Smooth muscle cell (in vitro differentiated cells): ENCODE data around the gene CCDC73. TPM values are rescaled to one million over a fixed set of nuclear protein-coding genes. Genes with fewer than 3 reads are reported as not detected.
A peak's percentile ranks its signal among the peaks of the same experiment; 100 is the strongest.

Experiments
- DNase-seq: peaks from one replicate; lab custom pipeline; 2025; ENCODE audit not compliant: unreplicated experiment; lab: John Stamatoyannopoulos, UW
- H2AFZ ChIP-seq: fragments of 200-600 bp; sonication (generic); 2 replicates; pipeline ENCODE4 v1.6.0; 2016; ENCODE audit warnings: antibody characterized with exemption, low read depth, mild to moderate bottlenecking
- H3F3A ChIP-seq: fragments of 200-600 bp; sonication (generic); 2 replicates; pipeline ENCODE4 v1.6.0; 2017; ENCODE audit warnings: antibody characterized with exemption, low read depth
- H3K27ac ChIP-seq: fragments of 200-600 bp; sonication (generic); 2 replicates; pipeline ENCODE4 v1.5.1; 2016; ENCODE audit warnings: low read depth, mild to moderate bottlenecking
- H3K27me3 ChIP-seq: fragments of 200-600 bp; sonication (generic); 2 replicates; pipeline ENCODE4 v1.6.1; 2016; ENCODE audit warnings: low read depth, mild to moderate bottlenecking
- H3K36me3 ChIP-seq: fragments of 200-600 bp; sonication (generic); 2 replicates; pipeline ENCODE4 v1.5.1; 2016; ENCODE audit warnings: low read depth
- H3K4me1 ChIP-seq: fragments of 200-600 bp; sonication (generic); 2 replicates; pipeline ENCODE4 v1.5.1; 2016; ENCODE audit warnings: low read depth
- H3K4me2 ChIP-seq: fragments of 200-600 bp; sonication (generic); 2 replicates; pipeline ENCODE4 v1.6.0; 2016; ENCODE audit warnings: mild to moderate bottlenecking
- H3K4me3 ChIP-seq: fragments of 200-600 bp; sonication (generic); 2 replicates; pipeline ENCODE4 v1.5.1; 2016; ENCODE audit warnings: mild to moderate bottlenecking
- H3K79me2 ChIP-seq: fragments of 200-600 bp; sonication (generic); 2 replicates; pipeline ENCODE4 v1.6.0; 2016; ENCODE audit warnings: low read depth, mild to moderate bottlenecking
- H3K9ac ChIP-seq: fragments of 200-600 bp; sonication (generic); 2 replicates; pipeline ENCODE4 v1.6.0; 2016; ENCODE audit warnings: low read depth
- H3K9me3 ChIP-seq: fragments of 200-600 bp; sonication (generic); replicated peaks from 2 replicates; pipeline ENCODE4 v1.5.1; 2016; ENCODE audit warnings: low read depth
- H4K20me1 ChIP-seq: fragments of 200-600 bp; sonication (generic); 2 replicates; pipeline ENCODE4 v1.6.0; 2016; ENCODE audit warnings: low read depth
- CTCF ChIP-seq: fragments of 200-600 bp; sonication (generic); IDR thresholded peaks from 2 replicates; pipeline ENCODE4 v1.5.1; 2017; ENCODE audit warnings: borderline replicate concordance, mild to moderate bottlenecking, antibody characterized with exemption; ENCODE audit not compliant: insufficient read depth, poor library complexity, severe bottlenecking
- WGBS: methylation state at CpG from one replicate; pipeline ENCODE4 v1.1.7; 2016; ENCODE audit warnings: low lambda C conversion rate; 5-methylcytosine and 5-hydroxymethylcytosine counted together
- polyA plus RNA-seq: library from polyadenylated mRNA; unstranded; fragments of >200 nt; fragmentation: Nextera tagmentation; extraction: Ambion mirVana; gene quantifications from 2 replicates; pipeline ENCODE4 v1.2.1, GENCODE V29; 2016
- total RNA-seq: library from RNA; depleted of rRNA; stranded (reverse); fragments of >200 nt; gene quantifications from 2 replicates; pipeline ENCODE4 v1.2.3, GENCODE V29; 2014

The CCDC73 gene
- total and polyA plus RNA-seq, 2 experiments from 2014 or later = not detected

- no peak overlapping the region for H3K27ac ChIP-seq
These were observed 27.6 kb upstream of the CCDC73 start for GRCh38 chr11:32821917-32822560.

GRCh38 chr11:32821517-32821916 is 27.1 kb upstream of the CCDC73 start:
- Histone ChIP-seq H3K79me2 (no peaks in the 10 kb centered on the region), H3K9ac (no peak overlapping the region), H3F3A (no peaks in the 10 kb centered on the region), H3K27me3 (no peaks in the 10 kb centered on the region), H4K20me1 (no peaks in the 10 kb centered on the region), H3K36me3 (no peaks in the 10 kb centered on the region), H3K27ac (peak overlapping the region; percentile 2), H3K4me3 (no peak overlapping the region), H3K9me3 (no peaks in the 10 kb centered on the region), H2AFZ (no peak overlapping the region), H3K4me1 (no peaks in the 10 kb centered on the region), H3K4me2 (no peak overlapping the region)
- no peak for TF ChIP-seq CTCF
- no peak for DNase-seq

More at GRCh38 chr11:32821917-32822560, 27.6 kb upstream of the CCDC73 start:
- H3K79me2 ChIP-seq = no peaks in the 10 kb centered on the region
- no peaks in the 10 kb centered on the region for H3K9me3 ChIP-seq
- no peak for TF ChIP-seq CTCF
- H3K4me2 ChIP-seq = no peak overlapping the region
- no peaks in the 10 kb centered on the region for H4K20me1 ChIP-seq
- H3F3A ChIP-seq = no peaks in the 10 kb centered on the region
- 74% methylated on average over 5 of the region's 5 CpGs for WGBS
- H3K36me3 ChIP-seq = no peaks in the 10 kb centered on the region
- H3K9ac ChIP-seq = no peak overlapping the region
- no peak overlapping the region for H3K4me3 ChIP-seq
- H2AFZ ChIP-seq = no peak overlapping the region
- H3K4me1 ChIP-seq = no peaks in the 10 kb centered on the region
- no peak for DNase-seq
- H3K27me3 ChIP-seq = no peaks in the 10 kb centered on the region

- no peak overlapping the region for H3K9ac ChIP-seq
- H3K79me2 ChIP-seq = no peaks in the 10 kb centered on the region
- no peak overlapping the region for H3K4me2 ChIP-seq
- no peaks in the 10 kb centered on the region for H3K4me1 ChIP-seq
- peaks cover 3% of the 10 kb centered on the region for H3K27me3 ChIP-seq
- DNase-seq = no peak
- TF ChIP-seq CTCF = no peak
- H3K4me3 ChIP-seq = no peak overlapping the region
- no peak overlapping the region for H3K27ac ChIP-seq
- H4K20me1 ChIP-seq = no peaks in the 10 kb centered on the region
- H2AFZ ChIP-seq = no peak overlapping the region
- no peaks in the 10 kb centered on the region for H3K9me3 ChIP-seq
- H3F3A ChIP-seq = no peaks in the 10 kb centered on the region
- no peaks in the 10 kb centered on the region for H3K36me3 ChIP-seq
These were observed 26.0 kb upstream of the CCDC73 start for GRCh38 chr11:32820497-32820896.

- H2AFZ ChIP-seq = no peak overlapping the region
- no peak overlapping the region for H3K9ac ChIP-seq
- no peaks in the 10 kb centered on the region for H3K9me3 ChIP-seq
- peaks cover 13% of the 10 kb centered on the region for H3K27me3 ChIP-seq
- no peak overlapping the region for H3K4me3 ChIP-seq
- H3K36me3 ChIP-seq = no peaks in the 10 kb centered on the region
- no peaks in the 10 kb centered on the region for H3F3A ChIP-seq
- no peak for DNase-seq
- 90% methylated on average over 2 of the region's 2 CpGs for WGBS
- TF ChIP-seq CTCF = no peak
- no peak overlapping the region for H3K27ac ChIP-seq
- H3K4me1 ChIP-seq = no peaks in the 10 kb centered on the region
- H3K4me2 ChIP-seq = no peak overlapping the region
- H3K79me2 ChIP-seq = no peaks in the 10 kb centered on the region
- H4K20me1 ChIP-seq = no peaks in the 10 kb centered on the region
These were observed 24.7 kb upstream of the CCDC73 start for GRCh38 chr11:32819187-32819586.
